HepG2 (cell line): ENCODE results near the gene PREX1. TPM values are rescaled to one million over a fixed set of nuclear protein-coding genes. Genes with fewer than 3 reads are reported as not detected.
A peak's percentile ranks its signal among the peaks of the same experiment; 100 is the strongest.

Source experiments
- ATAC-seq: fragments of 200-7000 bp; cut with Tn5 transposase; 3 replicates; pipeline ENCODE4 v1.9.1; 2020; ENCODE audit warnings: mild to moderate bottlenecking, moderate library complexity
- BruUV-seq: library from RNA; stranded (reverse); fragments of 400-500 nt; replicated peaks from 2 replicates; lab custom pipeline; 2021; lab: Mats Ljungman, UMichigan
- CTCF ChIA-PET: fragments of 300-600 bp; formaldehyde crosslinking; extraction: SDS; loops from one replicate; lab custom pipeline; 2021; ENCODE audit warnings: low total read pairs, inconsistent platforms, low intra/inter-chr PET ratio; lab: Yijun Ruan, JAX
- POLR2A ChIA-PET: fragments of 350-600 bp; sonication (Branson Sonifier 250); formaldehyde crosslinking; loops from one replicate; lab custom pipeline; 2020; ENCODE audit warnings: antibody characterized with exemption, inconsistent platforms; lab: Yijun Ruan, JAX
- DNase-seq: peaks from one replicate; pipeline ENCODE4 v3.0.0-alpha.2; 2015; ENCODE audit warnings: low spot score
- FAIRE-seq: peaks from 3 replicates; lab custom pipeline; 2011; peaks lifted over from hg19 to GRCh38; lab: Jason Lieb, UNC
- H2AFZ ChIP-seq: one replicate; pipeline ENCODE4 v1.6.1; 2011; ENCODE audit warnings: low read length, inconsistent platforms
- H3K27ac ChIP-seq: fragments of 300-600 bp; 3 replicates; pipeline ENCODE4 v1.8.0; 2011; ENCODE audit warnings: mixed run types, mild to moderate bottlenecking, mixed read lengths, low read length, inconsistent platforms; ENCODE audit not compliant: insufficient read depth; ENCODE audit errors: extremely low read length
- H3K27me3 ChIP-seq, 2 experiments: fragments of 200-600 bp in 1 of 2; 2 replicates in 1 of 2; 3 replicates in 1 of 2; pipeline versions ENCODE4 v1.6.0 to v1.8.0; 2011; ENCODE audit warnings: low read length in 2 of 2, mild to moderate bottlenecking in 2 of 2, moderate library complexity in 2 of 2, inconsistent platforms in 1 of 2; ENCODE audit not compliant: insufficient read depth in 2 of 2, control insufficient read depth in 1 of 2
- H3K36me3 ChIP-seq, 2 experiments: fragments of 200-600 bp in 1 of 2; replicated peaks in 1 of 2; 2 replicates in 1 of 2; 3 replicates in 1 of 2; pipeline versions ENCODE4 v1.5.1 to v1.8.0; 2011; ENCODE audit warnings: low read length in 2 of 2, inconsistent platforms in 1 of 2; ENCODE audit not compliant: insufficient read depth in 2 of 2, control insufficient read depth in 1 of 2
- H3K4me1 ChIP-seq: 2 replicates; pipeline ENCODE4 v1.5.1; 2012; ENCODE audit warnings: low read length, inconsistent platforms; ENCODE audit not compliant: insufficient read depth
- H3K4me2 ChIP-seq: 2 replicates; pipeline ENCODE4 v1.6.0; 2011; ENCODE audit warnings: low read depth, low read length, inconsistent platforms
- H3K4me3 ChIP-seq, 3 experiments: fragments of 200-600 bp in 1 of 3; sonication (generic), shearing (Covaris generic) in 1 of 3; replicated peaks in 1 of 3; 2 replicates each; pipeline ENCODE4 v1.5.1; 2011 to 2016; ENCODE audit warnings: low read length in 3 of 3, inconsistent platforms in 2 of 3, low read depth in 2 of 3, mild to moderate bottlenecking in 2 of 3, control low read depth in 1 of 3, mixed read lengths in 1 of 3; ENCODE audit not compliant: insufficient read depth in 1 of 3
- H3K79me2 ChIP-seq: one replicate; pipeline ENCODE4 v1.6.1; 2011; ENCODE audit warnings: low read length, inconsistent platforms; ENCODE audit not compliant: insufficient read depth
- H3K9ac ChIP-seq: 2 replicates; pipeline ENCODE4 v1.6.0; 2011; ENCODE audit warnings: mild to moderate bottlenecking, low read depth, low read length, inconsistent platforms; ENCODE audit not compliant: insufficient read depth
- H3K9me3 ChIP-seq: 2 replicates; pipeline ENCODE4 v1.5.1; 2012; ENCODE audit warnings: mild to moderate bottlenecking, low read length
- H4K20me1 ChIP-seq: 2 replicates; pipeline ENCODE4 v1.6.0; 2011; ENCODE audit warnings: inconsistent platforms, mild to moderate bottlenecking, low read length, moderate library complexity; ENCODE audit not compliant: insufficient read depth
- CENPBD1 ChIP-seq: sonication (generic); formaldehyde crosslinking; IDR thresholded peaks from 2 replicates; pipeline ENCODE4 v1.8.0; 2022; ENCODE audit warnings: missing genetic modification reagents, low read depth, mild to moderate bottlenecking, borderline replicate concordance
- EZH2 ChIP-seq: conservative IDR thresholded peaks from 2 replicates; pipeline ENCODE4 v1.6.1; 2012; ENCODE audit warnings: mild to moderate bottlenecking, low read depth, low read length, moderate library complexity
- FOXO1 ChIP-seq: sonication (generic); formaldehyde crosslinking; IDR thresholded peaks from 2 replicates; pipeline ENCODE4 v1.4.0; 2020; ENCODE audit warnings: missing genetic modification reagents
- HNRNPLL ChIP-seq: fragments of 200-400 bp; formaldehyde crosslinking; IDR thresholded peaks from 2 replicates; pipeline ENCODE4 v1.6.1; 2017; ENCODE audit warnings: mild to moderate bottlenecking, low read depth, low read length; ENCODE audit not compliant: poor library complexity, severe bottlenecking
- KLF16 ChIP-seq, 2 experiments: sonication (generic) in 1 of 2; formaldehyde crosslinking in 1 of 2; IDR thresholded peaks; 2 replicates each; pipeline versions ENCODE4 v1.6.1 to v1.8.0; 2016 to 2023; ENCODE audit warnings: missing genetic modification reagents in 2 of 2, missing compliant biosample characterization in 1 of 2
- MAF1 ChIP-seq: sonication (generic); formaldehyde crosslinking; IDR thresholded peaks from 2 replicates; pipeline ENCODE4 v1.5.0; 2020; ENCODE audit warnings: missing genetic modification reagents, borderline replicate concordance
- PHF21A ChIP-seq: sonication (generic); formaldehyde crosslinking; IDR thresholded peaks from 2 replicates; pipeline ENCODE4 v1.5.0; 2020; ENCODE audit warnings: mild to moderate bottlenecking, missing genetic modification reagents
- PHF8 ChIP-seq: sonication (generic); formaldehyde crosslinking; IDR thresholded peaks from 2 replicates; pipeline ENCODE4 v1.5.0; 2020; ENCODE audit warnings: missing genetic modification reagents
- POGK ChIP-seq: sonication (generic); formaldehyde crosslinking; conservative IDR thresholded peaks from 2 replicates; pipeline ENCODE4 v1.8.0; 2022; ENCODE audit warnings: mild to moderate bottlenecking, moderate library complexity, missing genetic modification reagents
- RFX1 ChIP-seq: fragments of 450-650 bp; IDR thresholded peaks from 2 replicates; pipeline ENCODE4 v1.6.1; 2017
- SIN3B ChIP-seq: fragments of 150-350 bp; IDR thresholded peaks from 2 replicates; pipeline ENCODE4 v1.6.1; 2014; ENCODE audit warnings: low read length
- SRSF9 ChIP-seq: fragments of 200-400 bp; formaldehyde crosslinking; IDR thresholded peaks from 2 replicates; pipeline ENCODE4 v1.6.1; 2018; ENCODE audit warnings: borderline replicate concordance, mild to moderate bottlenecking, low read depth, low read length; ENCODE audit not compliant: insufficient read depth, poor library complexity, severe bottlenecking
- STAT5B ChIP-seq: sonication (generic); formaldehyde crosslinking; IDR thresholded peaks from 2 replicates; pipeline ENCODE4 v1.4.0; 2020; ENCODE audit warnings: missing genetic modification reagents
- ZBTB43 ChIP-seq: sonication (generic); formaldehyde crosslinking; conservative IDR thresholded peaks from 2 replicates; pipeline ENCODE4 v1.4.0; 2020; ENCODE audit warnings: missing genetic modification reagents
- ZKSCAN8 ChIP-seq: IDR thresholded peaks from 2 replicates; pipeline ENCODE4 v1.6.1; 2016; ENCODE audit warnings: borderline replicate concordance, missing genetic modification reagents, missing compliant biosample characterization
- ZNF451 ChIP-seq: sonication (generic); formaldehyde crosslinking; IDR thresholded peaks from 2 replicates; pipeline ENCODE4 v1.5.0; 2020; ENCODE audit warnings: mild to moderate bottlenecking, missing genetic modification reagents
- ZNF768 ChIP-seq: sonication (generic); formaldehyde crosslinking; IDR thresholded peaks from 2 replicates; pipeline ENCODE4 v1.4.0; 2020; ENCODE audit warnings: missing genetic modification reagents
- ZNF782 ChIP-seq: sonication (generic); formaldehyde crosslinking; IDR thresholded peaks from 2 replicates; pipeline ENCODE4 v1.4.0; 2020; ENCODE audit warnings: missing genetic modification reagents, mild to moderate bottlenecking, borderline replicate concordance
- ZNF800 ChIP-seq: sonication (generic); formaldehyde crosslinking; IDR thresholded peaks from 2 replicates; pipeline ENCODE4 v1.4.0; 2020; ENCODE audit warnings: missing genetic modification reagents
- WGBS: methylation state at CpG from one replicate; pipeline ENCODE4 v1.1.6; 2017; ENCODE audit warnings: low lambda C conversion rate; 5-methylcytosine and 5-hydroxymethylcytosine counted together
- in situ Hi-C: cut with HindIII; loops from 2 replicates; pipeline ENCODE4 v1.10.0; 2017; ENCODE audit warnings: low pct_unique_long_range_greater_than_20kb; ENCODE audit not compliant: extremely low pct_ligation_motif_present
- intact Hi-C: fragments of 100-400 bp; cut with micrococcal nuclease; formaldehyde crosslinking; loops from one replicate; pipeline ENCODE4 v1.10.0; 2022; ENCODE audit not compliant: unreplicated experiment
- polyA plus RNA-seq, 8 experiments: library from polyadenylated mRNA; depleted of rRNA in 3 of 8; stranded (reverse) in 7 of 8; unstranded in 1 of 8; fragments of >200 nt; fragmentation: Illumina TruSeq in 4 of 8; extraction: Trizol in 4 of 8; gene quantifications; 2 replicates each; pipeline versions ENCODE4 v1.2.1 to v1.2.3, GENCODE V29; 2011 to 2016; ENCODE audit warnings: low read depth in 4 of 8, missing spikeins in 1 of 8, mixed read lengths in 1 of 8; ENCODE audit not compliant: insufficient read depth in 1 of 8
- total RNA-seq, 5 experiments: library from RNA; depleted of rRNA; stranded (reverse); fragments of >200 nt; fragmentation: Illumina TruSeq; extraction: Trizol; gene quantifications; 2 replicates each; pipeline ENCODE4 v1.2.3, GENCODE V29; 2016; ENCODE audit warnings: low read depth in 1 of 5

PREX1 gene
- total and polyA plus RNA-seq, 2 of the 13 experiments (the other 11 are each of a cell fraction or from before 2014, with no cell fraction given), result 0.02 to 0.04 TPM

GRCh38 chr20:48826883-48827771, 672 bp downstream of the PREX1 start:
- ATAC-seq, result peak; percentile 21; the same call in 2 of the 3 replicates
- TF ChIP-seq KLF16 (CRISPR knock-in tag; IDR thresholded peaks at IDR 0.05) (no peak), FOXO1 (CRISPR knock-in tag) (no peak), ZNF800 (CRISPR knock-in tag) (peak; percentile 96), STAT5B (no peak), CENPBD1 (CRISPR knock-in tag) (no peak), ZNF768 (0 out of 2 replicates have a peak, but pooled peaks have one; percentile 26), MAF1 (CRISPR knock-in tag) (no peak), ZNF451 (CRISPR knock-in tag) (0 out of 2 replicates have a peak, but pooled peaks have one; percentile 7), ZKSCAN8 (CRISPR knock-in tag) (no peak), HNRNPLL (peak; percentile 59), SRSF9 (no peak), RFX1 (no peak), ZBTB43 (CRISPR knock-in tag) (no peak), SIN3B (no peak), PHF21A (CRISPR knock-in tag) (no peak), ZNF782 (no peak), POGK (no peak), EZH2 (peak; percentile 98), PHF8 (CRISPR knock-in tag) (no peak)

More at GRCh38 chr20:48826883-48827771, 672 bp downstream of the PREX1 start:
- WGBS, result 13% methylated on average over 41 of the region's 72 CpGs
- peak overlapping the region in 2 of 3 experiments; percentile 15 to 44; a peak in 1 of 6 replicates for H3K4me3 ChIP-seq
- DNase-seq, result no peak
- POLR2A ChIA-PET, result no interaction called here
- no peak overlapping the region for H3K27ac ChIP-seq
- peaks cover 3% of the 10 kb centered on the region; the same call in 1 of the 2 replicates for H4K20me1 ChIP-seq
- FAIRE-seq, result no peak
- CTCF ChIA-PET, result no interaction called here
- H3K9me3 ChIP-seq, result no peaks in the 10 kb centered on the region
- intact Hi-C loops (no loop called here), in situ Hi-C loops (no loop called here)
- H2AFZ ChIP-seq, result no peak overlapping the region
- BruUV-seq, result no TSS peak
- no peaks in the 10 kb centered on the region for H3K36me3 ChIP-seq
- H3K4me1 ChIP-seq, result no peaks in the 10 kb centered on the region
- H3K79me2 ChIP-seq, result no peaks in the 10 kb centered on the region
- no peak overlapping the region for H3K9ac ChIP-seq
- peaks cover 30 to 88% of the 10 kb centered on the region in 2 experiments for H3K27me3 ChIP-seq
- H3K4me2 ChIP-seq, result no peak overlapping the region; the same call in 1 of the 2 replicates
